GM12878 (cell line): Measurements from ENCODE around the gene LENG1.

ENCODE experiments used
- ATF2 ChIP-seq: IDR thresholded peaks from 2 replicates; pipeline ENCODE4 v1.6.1; 2012; ENCODE audit warnings: low read length, inconsistent platforms
- CEBPB ChIP-seq, 2 experiments: fragments of 150-350 bp in 1 of 2; IDR thresholded peaks; 2 replicates each; pipeline ENCODE4 v1.6.1; 2012 to 2014; ENCODE audit warnings: low read depth in 2 of 2, low read length in 2 of 2, borderline replicate concordance in 1 of 2, inconsistent platforms in 1 of 2
- CTCF ChIP-seq, 3 experiments: IDR thresholded peaks in 2 of 3; conservative IDR thresholded peaks in 1 of 3; 2 replicates each; pipeline ENCODE4 v1.5.1; 2011; ENCODE audit warnings: low read depth in 3 of 3, low read length in 3 of 3, mild to moderate bottlenecking in 3 of 3, control low read depth in 2 of 3, moderate library complexity in 2 of 3, inconsistent platforms in 1 of 3, mixed read lengths in 1 of 3; ENCODE audit not compliant: control insufficient read depth in 2 of 3, insufficient read depth in 1 of 3; ENCODE audit errors: extremely low read depth in 1 of 3
- MXI1 ChIP-seq: fragments of 150-350 bp; IDR thresholded peaks from 2 replicates; pipeline ENCODE4 v1.6.1; 2011; ENCODE audit warnings: low read depth, mild to moderate bottlenecking, inconsistent platforms, low read length, improper control_type of control experiment
- NFXL1 ChIP-seq: fragments of 450-650 bp; IDR thresholded peaks from 2 replicates; pipeline ENCODE4 v1.6.1; 2017; ENCODE audit warnings: antibody characterized with exemption, mild to moderate bottlenecking, borderline replicate concordance
- SMAD1 ChIP-seq: fragments of 450-650 bp; IDR thresholded peaks from 2 replicates; pipeline ENCODE4 v1.6.1; 2018; ENCODE audit warnings: mild to moderate bottlenecking, low read depth; ENCODE audit not compliant: partially characterized antibody
- SP1 ChIP-seq: IDR thresholded peaks from one replicate; pipeline ENCODE4 v1.6.1; 2011; ENCODE audit warnings: low read depth, low read length
- SREBF1 ChIP-seq: IDR thresholded peaks from 2 replicates; pipeline ENCODE4 v1.6.1; 2012; ENCODE audit warnings: mild to moderate bottlenecking, low read length

- TF ChIP-seq ATF2 (no peak), SP1 (no peak), SMAD1 (no peak), SREBF1 (no peak), CEBPB (IDR thresholded peaks at IDR 0.05; ENCODE audit: borderline replicate concordance in 1 of 2, low read depth in 2 of 2, low read length in 2 of 2) (no peak), CTCF (IDR thresholded peaks at IDR 0.05 in 2 of 3, conservative IDR thresholded peaks at IDR 0.05 in 1 of 3; ENCODE audit: control insufficient read depth in 2 of 3, extremely low read depth in 1 of 3, insufficient read depth in 1 of 3, low read depth in 3 of 3, low read length in 3 of 3) (no peak), NFXL1 (no peak), MXI1 (no peak)
Observed at GRCh38 chr19:54186934-54187381, 27.4 kb upstream of the LENG1 start.
